Hypothalamus (tissue), 51 donors: ENCODE results near the gene BRF1.
A peak's percentile ranks its signal among the peaks of the same experiment; 100 is the strongest.
"Not testable (repeated sequence)": the region's sequence is repeated elsewhere in the genome, so short reads cannot be mapped to it uniquely, and the experiment has no call there.

ENCODE experiments used
- DNase-seq, 51 donors: peaks; one replicate each; lab custom pipeline; 2025; lab: John Stamatoyannopoulos, UW

BRF1 gene

GRCh38 chr14:105316968-105317510, 16.2 kb upstream of the BRF1 start:
- peak in 2 of 51 donors; percentile 27 to 59 for DNase-seq

- peak in 1 of 51 donors; percentile 16 for DNase-seq
Measured at GRCh38 chr14:105316577-105316941, 15.8 kb upstream of the BRF1 start.

- no peak for DNase-seq
Measured at GRCh38 chr14:105315941-105316576, 15.3 kb upstream of the BRF1 start.

- peak in 4 of 51 donors; percentile 17 to 45 (median 30) for DNase-seq
Measured at GRCh38 chr14:105315211-105315721, 14.5 kb upstream of the BRF1 start.

GRCh38 chr14:105314287-105315200, 13.7 kb upstream of the BRF1 start, which contains the start of gene PACS2:
PACS2 (plus strand) TSS chr14:105314748; CDS start chr14:105314919, 171 bp downstream.
- DNase-seq = peak in 32 of 51 donors; percentile 24 to 89 (median 66)

GRCh38 chr14:105313381-105314286, 12.8 kb upstream of the BRF1 start:
- DNase-seq = peak in 10 of 51 donors; percentile 55 to 70 (median 61)

- peak in 35 of 51 donors; percentile 36 to 87 (median 69) for DNase-seq
Measured at GRCh38 chr14:105312973-105313372, 12.2 kb upstream of the BRF1 start.

- peak in 6 of 51 donors; percentile 10 to 49 (median 27) for DNase-seq
Measured at GRCh38 chr14:105311838-105312237, 11.0 kb upstream of the BRF1 start.

GRCh38 chr14:105309371-105309770, 8.6 kb upstream of the BRF1 start:
- DNase-seq = no peak

- DNase-seq = no peak
Measured at GRCh38 chr14:105307052-105307727, 6.4 kb upstream of the BRF1 start.

GRCh38 chr14:105305791-105306190, 5.0 kb upstream of the BRF1 start:
- DNase-seq = no peak

- no peak for DNase-seq
Measured at GRCh38 chr14:105305345-105305744, 4.5 kb upstream of the BRF1 start.

- no peak for DNase-seq
Measured at GRCh38 chr14:105304565-105304964, 3.8 kb upstream of the BRF1 start.

- DNase-seq = no peak
Measured at GRCh38 chr14:105303949-105304348, 3.1 kb upstream of the BRF1 start.

GRCh38 chr14:105301915-105302249, 1.1 kb upstream of the BRF1 start:
- DNase-seq = not testable (repeated sequence)

GRCh38 chr14:105301103-105301914, 508 bp upstream of the BRF1 start:
- DNase-seq = peak in 50 of 51 donors; percentile 74 to 99 (median 94)

- peak in 3 of 51 donors; percentile 41 to 63 (median 58) for DNase-seq
Measured at GRCh38 chr14:105299654-105300541, 903 bp downstream of the BRF1 start.

- not testable (repeated sequence) for DNase-seq
Measured at GRCh38 chr14:105297311-105297710, 3.5 kb downstream of the BRF1 start.
